Measurements from ENCODE around the gene HNMT. TPM values are rescaled to one million over a fixed set of nuclear protein-coding genes. Genes with fewer than 3 reads are reported as not detected.

HNMT gene
- total and polyA plus RNA-seq, 2 of the 8 experiments (the other 6 are each of a cell fraction or from before 2014, with no cell fraction given), result 1.6 to 3.6 TPM

DNA sequence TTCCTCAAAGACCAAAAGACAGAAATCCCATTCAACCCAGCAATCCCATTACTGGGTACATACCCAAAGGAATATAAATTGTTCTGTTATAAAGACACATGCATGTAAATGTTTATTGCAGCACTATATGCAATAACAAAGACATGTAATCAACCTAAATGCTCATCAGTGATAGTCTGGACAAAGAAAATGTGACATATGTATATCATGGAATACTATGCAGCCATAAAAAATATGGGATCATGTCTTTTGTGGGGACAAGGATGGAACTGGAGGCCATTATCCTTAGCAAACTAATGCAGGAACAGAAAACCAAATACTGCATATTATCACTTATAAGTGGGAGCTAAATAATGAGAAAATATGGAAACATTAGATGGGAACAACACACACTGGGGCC, 2.7 kb upstream of the HNMT start:
- Histone ChIP-seq H2AK5ac (ENCODE audit: low read depth, low read length) (no peak overlapping the region), H3K56ac (replicated peaks; ENCODE audit: insufficient read length, low read depth, low read length) (no peak overlapping the region), H3K79me2 (ENCODE audit: control insufficient read depth in 1 of 2, insufficient read depth in 2 of 2, low read length in 2 of 2) (no peaks in the 10 kb centered on the region), H3K79me1 (ENCODE audit: low read depth, low read length) (no peaks in the 10 kb centered on the region), H4K8ac (ENCODE audit: extremely low read depth, insufficient read depth, low read length) (no peak overlapping the region), H2BK12ac (ENCODE audit: low read depth, low read length) (no peak overlapping the region), H3K9ac (replicated peaks in 1 of 4; ENCODE audit: extremely low read depth in 1 of 4, low read depth in 3 of 4, low read length in 3 of 4) (no peak overlapping the region), H4K5ac (ENCODE audit: insufficient read length, low read depth, low read length) (no peak overlapping the region), H2AFZ (ENCODE audit: low read length) (no peak overlapping the region), H3K4me1 (replicated peaks in 1 of 4; ENCODE audit: control insufficient read depth in 3 of 4, insufficient read depth in 4 of 4, low read length in 3 of 4) (peaks cover 0 to 12% (median 5%) of the 10 kb centered on the region in 4 experiments; a peak in 5 of 7 replicates), H3K27me3 (replicated peaks in 1 of 4; ENCODE audit: control insufficient read depth in 3 of 4, extremely low read depth in 1 of 4, insufficient read depth in 3 of 4, low read length in 3 of 4) (no peaks in the 10 kb centered on the region), H2BK15ac (ENCODE audit: low read length) (no peak overlapping the region), H3K14ac (ENCODE audit: insufficient read length) (no peak overlapping the region), H3K18ac (ENCODE audit: extremely low read depth, low read length) (no peak overlapping the region), H4K91ac (replicated peaks; ENCODE audit: insufficient read length, low read length) (no peak overlapping the region), H3K36me3 (ENCODE audit: control insufficient read depth in 2 of 4, insufficient read depth in 4 of 4, low read length in 3 of 4) (no peaks in the 10 kb centered on the region), H3K4me3 (ENCODE audit: extremely low read depth in 1 of 4, insufficient read depth in 2 of 4, low read depth in 3 of 4, low read length in 4 of 4) (no peak overlapping the region), H3K23me2 (ENCODE audit: low read depth, low read length) (no peaks in the 10 kb centered on the region), H3K23ac (ENCODE audit: insufficient read length) (no peak overlapping the region), H4K20me1 (replicated peaks in 1 of 2; ENCODE audit: control insufficient read depth in 1 of 2, insufficient read depth in 2 of 2, low read length in 2 of 2) (no peaks in the 10 kb centered on the region), H3K4me2 (ENCODE audit: insufficient read depth in 1 of 2, low read depth in 2 of 2, low read length in 2 of 2) (no peak overlapping the region), H2BK20ac (ENCODE audit: low read length) (no peak overlapping the region), H3K4ac (replicated peaks; ENCODE audit: insufficient read length, low read depth, low read length) (no peak overlapping the region), H3K27ac (ENCODE audit: low read depth, low read length) (no peak overlapping the region), H3K9me3 (ENCODE audit: insufficient read depth in 2 of 2, low read depth in 1 of 2, low read length in 1 of 2) (no peaks in the 10 kb centered on the region), H2BK5ac (ENCODE audit: low read depth, low read length) (no peak overlapping the region), H2BK120ac (replicated peaks; ENCODE audit: low read depth, low read length) (no peak overlapping the region)
- ChIA-PET POLR2A (ENCODE audit: partially characterized antibody) (no interaction called here), CTCF (ENCODE audit: partially characterized antibody) (no interaction called here)
- no peak for FAIRE-seq
- no peak for DNase-seq (ENCODE audit: low read depth in 1 of 2, low spot score in 2 of 2)
- TF ChIP-seq, protein P1, sequence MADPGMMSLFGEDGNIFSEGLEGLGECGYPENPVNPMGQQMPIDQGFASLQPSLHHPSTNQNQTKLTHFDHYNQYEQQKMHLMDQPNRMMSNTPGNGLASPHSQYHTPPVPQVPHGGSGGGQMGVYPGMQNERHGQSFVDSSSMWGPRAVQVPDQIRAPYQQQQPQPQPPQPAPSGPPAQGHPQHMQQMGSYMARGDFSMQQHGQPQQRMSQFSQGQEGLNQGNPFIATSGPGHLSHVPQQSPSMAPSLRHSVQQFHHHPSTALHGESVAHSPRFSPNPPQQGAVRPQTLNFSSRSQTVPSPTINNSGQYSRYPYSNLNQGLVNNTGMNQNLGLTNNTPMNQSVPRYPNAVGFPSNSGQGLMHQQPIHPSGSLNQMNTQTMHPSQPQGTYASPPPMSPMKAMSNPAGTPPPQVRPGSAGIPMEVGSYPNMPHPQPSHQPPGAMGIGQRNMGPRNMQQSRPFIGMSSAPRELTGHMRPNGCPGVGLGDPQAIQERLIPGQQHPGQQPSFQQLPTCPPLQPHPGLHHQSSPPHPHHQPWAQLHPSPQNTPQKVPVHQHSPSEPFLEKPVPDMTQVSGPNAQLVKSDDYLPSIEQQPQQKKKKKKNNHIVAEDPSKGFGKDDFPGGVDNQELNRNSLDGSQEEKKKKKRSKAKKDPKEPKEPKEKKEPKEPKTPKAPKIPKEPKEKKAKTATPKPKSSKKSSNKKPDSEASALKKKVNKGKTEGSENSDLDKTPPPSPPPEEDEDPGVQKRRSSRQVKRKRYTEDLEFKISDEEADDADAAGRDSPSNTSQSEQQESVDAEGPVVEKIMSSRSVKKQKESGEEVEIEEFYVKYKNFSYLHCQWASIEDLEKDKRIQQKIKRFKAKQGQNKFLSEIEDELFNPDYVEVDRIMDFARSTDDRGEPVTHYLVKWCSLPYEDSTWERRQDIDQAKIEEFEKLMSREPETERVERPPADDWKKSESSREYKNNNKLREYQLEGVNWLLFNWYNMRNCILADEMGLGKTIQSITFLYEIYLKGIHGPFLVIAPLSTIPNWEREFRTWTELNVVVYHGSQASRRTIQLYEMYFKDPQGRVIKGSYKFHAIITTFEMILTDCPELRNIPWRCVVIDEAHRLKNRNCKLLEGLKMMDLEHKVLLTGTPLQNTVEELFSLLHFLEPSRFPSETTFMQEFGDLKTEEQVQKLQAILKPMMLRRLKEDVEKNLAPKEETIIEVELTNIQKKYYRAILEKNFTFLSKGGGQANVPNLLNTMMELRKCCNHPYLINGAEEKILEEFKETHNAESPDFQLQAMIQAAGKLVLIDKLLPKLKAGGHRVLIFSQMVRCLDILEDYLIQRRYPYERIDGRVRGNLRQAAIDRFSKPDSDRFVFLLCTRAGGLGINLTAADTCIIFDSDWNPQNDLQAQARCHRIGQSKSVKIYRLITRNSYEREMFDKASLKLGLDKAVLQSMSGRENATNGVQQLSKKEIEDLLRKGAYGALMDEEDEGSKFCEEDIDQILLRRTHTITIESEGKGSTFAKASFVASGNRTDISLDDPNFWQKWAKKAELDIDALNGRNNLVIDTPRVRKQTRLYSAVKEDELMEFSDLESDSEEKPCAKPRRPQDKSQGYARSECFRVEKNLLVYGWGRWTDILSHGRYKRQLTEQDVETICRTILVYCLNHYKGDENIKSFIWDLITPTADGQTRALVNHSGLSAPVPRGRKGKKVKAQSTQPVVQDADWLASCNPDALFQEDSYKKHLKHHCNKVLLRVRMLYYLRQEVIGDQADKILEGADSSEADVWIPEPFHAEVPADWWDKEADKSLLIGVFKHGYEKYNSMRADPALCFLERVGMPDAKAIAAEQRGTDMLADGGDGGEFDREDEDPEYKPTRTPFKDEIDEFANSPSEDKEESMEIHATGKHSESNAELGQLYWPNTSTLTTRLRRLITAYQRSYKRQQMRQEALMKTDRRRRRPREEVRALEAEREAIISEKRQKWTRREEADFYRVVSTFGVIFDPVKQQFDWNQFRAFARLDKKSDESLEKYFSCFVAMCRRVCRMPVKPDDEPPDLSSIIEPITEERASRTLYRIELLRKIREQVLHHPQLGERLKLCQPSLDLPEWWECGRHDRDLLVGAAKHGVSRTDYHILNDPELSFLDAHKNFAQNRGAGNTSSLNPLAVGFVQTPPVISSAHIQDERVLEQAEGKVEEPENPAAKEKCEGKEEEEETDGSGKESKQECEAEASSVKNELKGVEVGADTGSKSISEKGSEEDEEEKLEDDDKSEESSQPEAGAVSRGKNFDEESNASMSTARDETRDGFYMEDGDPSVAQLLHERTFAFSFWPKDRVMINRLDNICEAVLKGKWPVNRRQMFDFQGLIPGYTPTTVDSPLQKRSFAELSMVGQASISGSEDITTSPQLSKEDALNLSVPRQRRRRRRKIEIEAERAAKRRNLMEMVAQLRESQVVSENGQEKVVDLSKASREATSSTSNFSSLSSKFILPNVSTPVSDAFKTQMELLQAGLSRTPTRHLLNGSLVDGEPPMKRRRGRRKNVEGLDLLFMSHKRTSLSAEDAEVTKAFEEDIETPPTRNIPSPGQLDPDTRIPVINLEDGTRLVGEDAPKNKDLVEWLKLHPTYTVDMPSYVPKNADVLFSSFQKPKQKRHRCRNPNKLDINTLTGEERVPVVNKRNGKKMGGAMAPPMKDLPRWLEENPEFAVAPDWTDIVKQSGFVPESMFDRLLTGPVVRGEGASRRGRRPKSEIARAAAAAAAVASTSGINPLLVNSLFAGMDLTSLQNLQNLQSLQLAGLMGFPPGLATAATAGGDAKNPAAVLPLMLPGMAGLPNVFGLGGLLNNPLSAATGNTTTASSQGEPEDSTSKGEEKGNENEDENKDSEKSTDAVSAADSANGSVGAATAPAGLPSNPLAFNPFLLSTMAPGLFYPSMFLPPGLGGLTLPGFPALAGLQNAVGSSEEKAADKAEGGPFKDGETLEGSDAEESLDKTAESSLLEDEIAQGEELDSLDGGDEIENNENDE (IDR thresholded peaks at IDR 0.05; ENCODE audit: insufficient replicate concordance, low read length), result no peak
